Tibial nerve (tissue), 4 donors: ENCODE results near the gene INPP5B. TPM values are rescaled to one million over a fixed set of nuclear protein-coding genes. Genes with fewer than 3 reads are reported as not detected.
"Not testable (repeated sequence)": the region's sequence is repeated elsewhere in the genome, so short reads cannot be mapped to it uniquely, and the experiment has no call there.

Source experiments
- DNase-seq, 2 donors: peaks; one replicate each; pipeline ENCODE4 v3.0.0-alpha.2; 2019; ENCODE audit warnings: low spot score in 2 of 2
- H3K27ac ChIP-seq, 4 donors: fragments of 200-600 bp; sonication (generic) in 3 of 4; one replicate each; pipeline ENCODE4 v1.5.1; 2017 to 2019; ENCODE audit warnings: mild to moderate bottlenecking in 1 of 4
- H3K27me3 ChIP-seq, 2 donors: fragments of 200-600 bp; sonication (generic) in 1 of 2; one replicate each; pipeline versions ENCODE4 v1.5.1 to v1.6.0; 2017 to 2019
- H3K36me3 ChIP-seq, 3 donors: fragments of 200-600 bp; sonication (generic); one replicate each; pipeline ENCODE4 v1.5.1; 2018 to 2019
- H3K4me1 ChIP-seq, 4 donors: fragments of 200-600 bp; sonication (generic) in 3 of 4; one replicate each; pipeline ENCODE4 v1.5.1; 2017 to 2019
- H3K4me3 ChIP-seq, 4 donors: fragments of 200-600 bp; sonication (generic) in 3 of 4; one replicate each; pipeline ENCODE4 v1.5.1; 2017 to 2019; ENCODE audit warnings: mild to moderate bottlenecking in 1 of 4, moderate library complexity in 1 of 4
- H3K9me3 ChIP-seq, 4 donors: fragments of 200-600 bp; sonication (generic) in 3 of 4; one replicate each; pipeline ENCODE4 v1.5.1; 2017 to 2019
- EP300 ChIP-seq, 2 donors: sonication (generic); formaldehyde crosslinking; IDR thresholded peaks; one replicate each; pipeline ENCODE4 v1.6.1; 2017; ENCODE audit warnings: antibody characterized with exemption in 2 of 2, mild to moderate bottlenecking in 1 of 2
- POLR2A ChIP-seq, 2 donors: fragments of 450-650 bp; IDR thresholded peaks; one replicate each; pipeline ENCODE4 v1.6.1; 2017; ENCODE audit warnings: antibody characterized with exemption in 2 of 2, mild to moderate bottlenecking in 2 of 2, moderate library complexity in 2 of 2
- WGBS, 2 donors: methylation state at CpG; one replicate each; pipeline ENCODE4 v1.1.5; 2018; 5-methylcytosine and 5-hydroxymethylcytosine counted together
- total RNA-seq, 4 donors: library from RNA; depleted of rRNA; stranded (reverse); fragments of >200 nt; gene quantifications; one replicate each; pipeline ENCODE4 v1.1.0, GENCODE V29; 2016
- TF ChIP-seq, protein P1 (sequence below), 5 experiments: fragments of 200-600 bp in 3 of 5; fragments of 450-650 bp in 2 of 5; sonication (generic) in 3 of 5; IDR thresholded peaks; one replicate each; pipeline ENCODE4 v1.5.1; 2016 to 2019; ENCODE audit warnings: antibody characterized with exemption in 5 of 5, mild to moderate bottlenecking in 3 of 5, moderate library complexity in 2 of 5

Gene INPP5B
- total RNA-seq, 4 donors from 2014 or later, result 39.1 to 52.5 (median 49.0) TPM

DNA sequence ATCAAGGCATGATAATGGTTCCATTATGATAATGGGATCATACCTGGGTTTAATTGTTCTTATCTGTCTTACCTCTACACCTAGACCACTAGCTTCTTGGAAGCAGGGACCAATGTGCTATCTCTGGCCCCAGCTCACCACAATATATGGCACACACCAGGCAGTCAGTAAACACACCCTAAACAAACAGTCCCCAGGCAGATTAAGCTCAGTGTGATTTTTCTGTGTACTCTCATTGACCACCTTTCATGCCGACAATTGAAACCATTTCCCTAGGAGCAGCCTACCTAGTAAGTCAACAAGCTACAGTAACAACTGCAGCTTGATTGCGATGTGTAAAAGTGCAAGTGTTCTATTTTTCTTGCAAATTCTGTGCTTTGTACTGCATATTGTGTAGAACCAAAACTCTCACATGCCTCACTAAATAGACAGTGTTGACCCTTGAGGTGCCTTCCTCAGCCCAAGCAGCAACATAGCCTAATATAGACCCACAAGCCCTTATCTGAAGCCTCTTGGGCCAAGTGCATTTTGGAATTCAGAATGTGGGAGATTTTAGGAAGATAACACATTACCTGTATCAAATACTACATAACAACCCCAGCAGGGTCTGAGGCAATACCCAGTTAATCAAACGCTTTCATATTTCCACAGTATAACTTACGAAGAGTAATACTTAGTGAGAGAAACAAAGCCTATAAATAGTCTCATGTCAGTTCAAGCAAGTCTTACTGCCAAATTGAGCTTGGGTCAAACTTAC is 32.0 kb downstream of the INPP5B start:
- Histone ChIP-seq H3K27ac (no peak overlapping the region), H3K9me3 (no peaks in the 10 kb centered on the region), H3K4me3 (no peak overlapping the region)

GRCh38 chr1:37911478-37911877 is 35.4 kb downstream of the INPP5B start:
- H3K27me3 ChIP-seq, H3K27ac ChIP-seq, DNase-seq, H3K9me3 ChIP-seq, H3K4me1 ChIP-seq, H3K4me3 ChIP-seq: not testable (repeated sequence)
- peaks cover 0 to 39% (median 0%) of the 10 kb centered on the region in 3 donors for H3K36me3 ChIP-seq
- WGBS, 2 donors, result 96 to 98% methylated on average over 3 of the region's 3 CpGs

More for the DNA sequence above, 32.0 kb downstream of the INPP5B start:
- Histone ChIP-seq H3K36me3 (peaks cover 0 to 21% (median 0%) of the 10 kb centered on the region in 3 donors), H3K4me1 (peaks cover 0 to 5% (median 0%) of the 10 kb centered on the region in 4 donors), H3K27me3 (no peaks in the 10 kb centered on the region)
- TF ChIP-seq EP300 (IDR thresholded peaks at IDR 0.05) (no peak), POLR2A (IDR thresholded peaks at IDR 0.05) (no peak)
- TF ChIP-seq, protein P1, sequence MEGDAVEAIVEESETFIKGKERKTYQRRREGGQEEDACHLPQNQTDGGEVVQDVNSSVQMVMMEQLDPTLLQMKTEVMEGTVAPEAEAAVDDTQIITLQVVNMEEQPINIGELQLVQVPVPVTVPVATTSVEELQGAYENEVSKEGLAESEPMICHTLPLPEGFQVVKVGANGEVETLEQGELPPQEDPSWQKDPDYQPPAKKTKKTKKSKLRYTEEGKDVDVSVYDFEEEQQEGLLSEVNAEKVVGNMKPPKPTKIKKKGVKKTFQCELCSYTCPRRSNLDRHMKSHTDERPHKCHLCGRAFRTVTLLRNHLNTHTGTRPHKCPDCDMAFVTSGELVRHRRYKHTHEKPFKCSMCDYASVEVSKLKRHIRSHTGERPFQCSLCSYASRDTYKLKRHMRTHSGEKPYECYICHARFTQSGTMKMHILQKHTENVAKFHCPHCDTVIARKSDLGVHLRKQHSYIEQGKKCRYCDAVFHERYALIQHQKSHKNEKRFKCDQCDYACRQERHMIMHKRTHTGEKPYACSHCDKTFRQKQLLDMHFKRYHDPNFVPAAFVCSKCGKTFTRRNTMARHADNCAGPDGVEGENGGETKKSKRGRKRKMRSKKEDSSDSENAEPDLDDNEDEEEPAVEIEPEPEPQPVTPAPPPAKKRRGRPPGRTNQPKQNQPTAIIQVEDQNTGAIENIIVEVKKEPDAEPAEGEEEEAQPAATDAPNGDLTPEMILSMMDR (IDR thresholded peaks at IDR 0.05), result no peak
- 80 to 88% methylated on average over 4 of the region's 4 CpGs for WGBS, 2 donors
- DNase-seq, result no peak

DNA sequence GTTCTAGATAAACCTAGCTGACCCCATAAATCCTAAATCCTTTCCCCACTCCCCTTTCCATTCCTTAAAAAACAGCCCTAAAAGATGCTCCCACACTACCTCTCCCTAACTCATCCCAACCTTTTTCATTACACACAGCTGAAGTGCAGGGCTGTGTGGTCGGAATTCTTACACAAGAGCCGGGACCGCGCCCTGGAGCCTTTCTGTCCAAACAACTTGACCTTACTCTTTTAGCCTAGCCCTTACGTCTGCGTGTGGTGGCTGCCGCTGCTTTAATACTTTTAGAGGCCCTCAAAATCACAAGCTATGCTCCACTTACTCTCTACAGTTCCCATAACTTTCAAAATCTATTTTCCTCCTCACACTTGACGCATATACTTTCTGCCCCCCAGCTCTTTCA is 36.0 kb downstream of the INPP5B start:
- peaks cover 0 to 45% (median 0%) of the 10 kb centered on the region in 3 donors for H3K36me3 ChIP-seq
- H3K27ac ChIP-seq, H3K4me3 ChIP-seq, DNase-seq, H3K9me3 ChIP-seq, H3K27me3 ChIP-seq, H3K4me1 ChIP-seq: not testable (repeated sequence)
- WGBS, 2 donors, result 81 to 89% methylated on average over 8 of the region's 8 CpGs

DNA sequence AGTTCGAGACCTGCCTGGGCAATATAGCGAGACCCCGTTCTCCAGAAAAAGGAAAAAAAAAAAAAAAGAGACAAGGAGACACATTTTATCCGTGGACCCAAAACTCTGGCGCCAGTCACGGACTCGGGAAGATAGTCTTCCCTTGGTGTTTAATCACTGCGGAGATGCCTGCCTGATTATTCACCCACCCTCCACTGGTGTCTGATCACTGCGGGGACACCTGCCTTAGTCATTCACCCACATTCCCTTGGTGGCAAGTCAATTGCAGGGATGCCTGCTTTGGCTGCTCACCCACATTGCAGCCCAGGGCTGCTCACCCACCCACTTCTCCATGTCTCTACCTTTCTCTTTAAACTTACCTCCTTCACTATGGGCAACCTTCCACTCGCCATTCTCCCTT is 38.3 kb downstream of the INPP5B start:
- peaks cover 0 to 59% (median 0%) of the 10 kb centered on the region in 3 donors for H3K36me3 ChIP-seq
- H3K4me1 ChIP-seq, H3K9me3 ChIP-seq, H3K27me3 ChIP-seq, H3K27ac ChIP-seq, DNase-seq, H3K4me3 ChIP-seq: not testable (repeated sequence)
- 93 to 97% methylated on average over 10 of the region's 10 CpGs for WGBS, 2 donors

DNA sequence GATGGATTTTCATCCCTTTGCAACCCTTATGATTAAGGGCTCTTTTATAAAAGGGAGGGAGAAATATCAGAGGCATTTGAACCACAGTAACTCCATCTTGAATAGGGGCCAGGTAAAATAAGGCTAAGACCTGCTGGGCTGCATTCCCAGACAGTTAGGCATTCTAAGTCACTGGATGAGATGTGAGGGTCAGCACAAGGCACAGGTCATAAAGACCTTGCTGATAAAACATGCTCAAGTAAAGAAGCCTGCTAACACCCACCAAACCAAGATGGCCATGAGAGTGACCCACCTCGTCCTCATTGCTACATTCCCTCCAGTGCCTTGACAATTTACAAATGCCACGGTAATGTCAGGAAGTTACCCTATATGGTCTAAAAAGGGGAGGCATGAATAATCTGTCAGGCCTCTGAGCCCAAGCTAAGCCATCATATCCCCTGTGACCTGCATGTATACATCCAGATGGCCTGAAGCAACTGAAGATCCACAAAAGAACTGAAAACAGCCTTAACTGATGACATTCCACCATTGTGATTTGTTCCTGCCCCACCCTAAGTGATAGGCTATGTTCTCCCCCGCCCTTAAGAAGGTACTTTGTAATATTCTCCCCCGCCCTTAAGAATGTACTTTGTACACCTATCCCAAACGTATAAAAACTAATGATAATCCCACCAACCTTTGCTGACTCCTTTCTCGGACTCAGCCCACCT is 39.3 kb downstream of the INPP5B start:
- H3K27me3 ChIP-seq, H3K4me1 ChIP-seq, H3K4me3 ChIP-seq, H3K9me3 ChIP-seq, H3K27ac ChIP-seq, DNase-seq: not testable (repeated sequence)
- H3K36me3 ChIP-seq, result peaks cover 0 to 57% (median 0%) of the 10 kb centered on the region in 3 donors
- WGBS, 2 donors, result 93% methylated on average over 6 of the region's 6 CpGs

GRCh38 chr1:37906591-37906990 is 40.3 kb downstream of the INPP5B start:
- not testable (repeated sequence) for H3K9me3 ChIP-seq, DNase-seq, H3K27ac ChIP-seq, H3K4me1 ChIP-seq, H3K4me3 ChIP-seq, H3K27me3 ChIP-seq
- peaks cover 0 to 48% (median 0%) of the 10 kb centered on the region in 3 donors for H3K36me3 ChIP-seq
- 91 to 92% methylated on average over 3 of the region's 3 CpGs for WGBS, 2 donors

GRCh38 chr1:37905727-37906126 is 41.1 kb downstream of the INPP5B start:
- H3K4me3 ChIP-seq, result no peak overlapping the region
- WGBS, 2 donors, result 87 to 89% methylated on average over 1 of the region's 1 CpG
- H3K36me3 ChIP-seq, result peaks cover 0 to 50% (median 0%) of the 10 kb centered on the region in 3 donors
- TF ChIP-seq POLR2A (IDR thresholded peaks at IDR 0.05) (no peak), EP300 (IDR thresholded peaks at IDR 0.05) (no peak)
- TF ChIP-seq, protein P1 (IDR thresholded peaks at IDR 0.05), result no peak
- H3K27me3 ChIP-seq, result no peaks in the 10 kb centered on the region
- peaks cover 0 to 6% (median 0%) of the 10 kb centered on the region in 4 donors for H3K4me1 ChIP-seq
- no peak for DNase-seq
- H3K9me3 ChIP-seq, result peaks cover 0 to 8% (median 0%) of the 10 kb centered on the region in 4 donors
- no peak overlapping the region for H3K27ac ChIP-seq

DNA sequence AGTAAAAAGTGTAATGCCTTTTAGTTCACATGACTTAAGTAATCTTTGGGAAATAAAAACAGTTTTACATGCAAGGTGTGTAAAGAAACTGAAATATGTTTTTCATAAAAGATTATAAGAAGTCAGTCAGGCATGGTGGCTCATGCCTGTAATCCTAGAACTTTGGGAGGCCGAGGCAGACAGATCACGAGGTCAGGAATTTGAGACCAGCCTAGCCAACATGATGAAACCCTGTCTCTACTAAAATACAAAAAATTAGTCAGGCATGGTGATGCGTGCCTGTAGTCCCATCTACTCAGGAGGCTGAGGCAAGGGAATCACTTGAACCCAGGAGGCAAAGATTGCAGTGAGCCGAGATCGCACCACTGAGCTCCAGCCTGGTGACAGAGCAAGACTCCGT is 42.9 kb downstream of the INPP5B start:
- not testable (repeated sequence) for H3K27me3 ChIP-seq, H3K9me3 ChIP-seq, H3K4me3 ChIP-seq, H3K4me1 ChIP-seq, DNase-seq, H3K27ac ChIP-seq
- 89 to 96% methylated on average over 6 of the region's 6 CpGs for WGBS, 2 donors
- H3K36me3 ChIP-seq, result peaks cover 0 to 42% (median 0%) of the 10 kb centered on the region in 3 donors
